ENCODE measurements around the gene PFKL.

- TF ChIP-seq POLR2A (IDR thresholded peaks at IDR 0.05) (no peak), CTCF (IDR thresholded peaks at IDR 0.05) (no peak), POLR2AphosphoS5 (IDR thresholded peaks at IDR 0.05) (no peak)
These were observed 25.8 kb downstream of the PFKL start for GRCh38 chr21:44325386-44326271.
